GM18519 (cell line): ENCODE results near the gene FAM3D.
A peak's percentile ranks its signal among the peaks of the same experiment; 100 is the strongest.

ENCODE experiments used
- ATAC-seq: cut with Tn5 transposase; IDR thresholded peaks from one replicate; pipeline ENCODE4 v1.9.1; 2021; ENCODE audit warnings: mild to moderate bottlenecking, moderate library complexity; ENCODE audit not compliant: unreplicated experiment, low FRiP score

The FAM3D gene

GRCh38 chr3:58657571-58658141 lies 8.9 kb downstream of the FAM3D start:
- ATAC-seq, result no peak

- no peak for ATAC-seq
Measured at GRCh38 chr3:58657036-58657520, 9.5 kb downstream of the FAM3D start.

- ATAC-seq, result no peak
Measured at GRCh38 chr3:58656631-58657030, 9.9 kb downstream of the FAM3D start.

GRCh38 chr3:58654466-58654865 lies 12.1 kb downstream of the FAM3D start:
- no peak for ATAC-seq

DNA sequence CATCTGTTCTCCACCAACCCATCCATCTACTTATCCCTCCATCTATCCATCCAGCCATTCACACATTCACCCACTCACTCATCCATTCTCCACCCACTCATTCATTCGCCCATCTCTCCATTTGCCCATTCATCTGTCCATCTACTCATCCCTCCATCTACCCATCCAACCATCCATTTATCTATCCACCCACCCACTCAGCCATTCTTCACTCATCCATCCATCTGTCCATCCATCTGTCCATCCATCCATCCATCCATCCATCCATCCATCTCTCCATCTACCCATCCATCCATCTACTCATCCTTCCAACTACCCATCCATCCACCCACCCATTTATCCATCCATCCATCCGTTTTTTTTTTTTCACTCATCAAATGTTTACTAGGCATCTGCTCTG lies 13.9 kb downstream of the FAM3D start:
- ATAC-seq, result no peak

GRCh38 chr3:58651276-58651675 lies 15.3 kb downstream of the FAM3D start:
- no peak for ATAC-seq

DNA sequence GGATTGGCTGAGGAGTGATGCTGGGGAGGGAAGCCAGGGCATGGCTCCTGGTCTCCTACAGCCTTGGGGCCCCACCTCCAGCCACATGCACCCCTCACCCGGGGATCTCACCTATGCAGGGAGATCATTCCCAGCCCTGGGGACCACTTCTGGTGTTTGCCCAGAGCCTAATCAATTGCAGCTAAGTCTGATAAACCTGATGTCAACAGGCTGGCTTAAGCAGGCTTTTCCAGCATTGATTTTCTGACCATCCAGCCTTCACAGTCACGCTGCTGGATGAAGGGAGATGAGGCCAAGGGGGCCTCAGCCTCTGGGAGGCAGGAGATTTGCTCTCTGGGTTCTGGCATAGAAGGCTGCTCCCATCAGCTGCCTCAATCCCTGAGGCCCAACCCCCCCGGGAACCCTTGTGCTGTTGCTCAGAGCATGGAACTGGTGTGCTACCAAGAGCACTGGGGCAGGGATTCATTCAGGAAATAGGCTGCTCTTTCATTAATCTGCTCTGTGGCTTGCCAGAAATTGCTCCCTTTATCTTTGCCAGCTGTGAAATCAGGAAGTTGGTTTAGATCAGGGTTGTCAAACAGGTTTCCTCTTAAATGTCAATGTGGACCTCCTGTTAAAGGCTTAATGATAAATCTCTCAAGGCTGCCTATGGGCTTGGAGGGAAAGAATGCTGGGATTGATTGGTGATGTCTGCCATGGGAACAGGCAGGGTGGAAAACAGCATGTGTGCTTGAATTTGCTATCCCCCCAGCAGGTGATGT lies 19.0 kb downstream of the FAM3D start:
- no peak for ATAC-seq

DNA sequence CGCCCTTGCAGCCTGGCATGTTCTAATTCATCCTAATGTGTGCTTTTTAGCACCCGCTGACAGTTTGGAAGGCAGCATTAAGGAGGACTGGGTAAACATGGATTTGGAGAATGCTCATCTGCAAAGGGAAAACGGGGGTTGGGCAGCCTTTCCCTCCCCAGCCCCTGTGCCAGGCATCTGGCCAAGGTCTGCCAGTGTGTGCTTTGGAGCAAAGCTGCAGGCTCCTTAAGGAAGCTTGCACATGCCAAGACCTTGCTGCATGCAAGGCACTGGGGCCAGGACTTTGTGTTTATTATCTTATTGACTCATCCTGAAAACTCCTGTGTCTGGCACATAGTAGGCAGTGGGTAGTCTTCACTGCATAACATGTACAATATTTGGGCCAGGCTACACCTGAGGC lies 20.1 kb downstream of the FAM3D start:
- ATAC-seq, result no peak

DNA sequence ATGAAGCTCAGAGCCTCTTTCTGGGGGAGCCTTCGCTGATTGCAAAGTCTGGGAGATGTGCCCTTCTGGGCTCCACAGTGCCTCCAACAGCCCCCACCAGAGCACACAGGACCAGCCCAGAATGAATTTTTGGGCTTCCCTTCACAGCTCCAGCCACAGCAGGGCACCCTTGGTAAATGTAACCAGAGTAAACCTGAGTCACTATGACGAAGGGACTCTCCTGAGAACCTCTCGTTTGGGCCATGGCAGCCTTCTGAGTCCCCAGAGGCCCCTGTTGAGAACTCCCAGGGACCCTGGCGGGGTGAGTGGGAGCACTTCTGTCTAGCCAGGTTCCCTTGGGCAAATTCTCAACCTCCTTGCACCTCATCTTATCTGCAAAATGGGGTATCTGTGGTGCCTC lies 20.8 kb downstream of the FAM3D start:
- ATAC-seq, result no peak

DNA sequence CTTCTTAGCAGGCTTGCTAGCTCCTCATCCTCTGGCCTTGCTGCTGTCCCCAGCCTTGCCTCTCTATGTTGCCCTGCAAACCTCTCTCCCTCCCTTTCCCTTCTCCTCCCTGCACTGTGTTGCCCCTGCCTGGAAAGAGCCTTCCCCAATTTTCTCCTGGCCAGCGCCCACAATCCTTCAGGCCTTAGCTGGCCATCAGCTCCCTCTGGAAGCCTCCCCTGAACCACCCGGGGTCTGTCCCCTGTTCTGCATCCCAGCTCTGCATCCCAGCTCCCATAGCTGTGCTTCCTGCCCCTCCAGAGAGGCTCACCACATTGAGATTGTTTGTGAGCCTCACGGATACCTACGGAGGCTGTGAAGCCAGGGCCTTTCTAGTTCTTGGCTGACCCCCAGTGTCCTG lies 23.7 kb downstream of the FAM3D start:
- ATAC-seq, result no peak

GRCh38 chr3:58640700-58641372 lies 25.7 kb downstream of the FAM3D start:
- peak; percentile 82 for ATAC-seq

DNA sequence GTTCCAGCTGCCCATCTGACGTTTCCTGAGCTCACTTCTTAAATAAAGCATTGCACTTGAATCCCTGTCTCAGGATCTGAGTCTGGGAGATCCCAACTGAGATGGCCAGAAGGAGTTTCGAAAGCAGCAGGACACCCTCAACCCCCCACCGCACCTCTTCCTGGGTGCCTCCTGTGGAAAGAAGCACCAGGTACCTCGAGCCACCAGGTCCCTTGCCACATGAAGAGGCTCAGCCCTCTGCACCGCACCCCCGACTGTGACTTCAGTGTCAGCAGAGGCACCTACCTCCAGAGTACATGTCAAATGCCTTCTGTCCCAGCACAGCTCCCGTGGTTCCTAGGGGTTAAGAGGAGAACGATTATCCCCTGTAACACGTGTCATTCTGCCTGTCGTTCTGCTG lies 26.7 kb downstream of the FAM3D start:
- no peak for ATAC-seq

- ATAC-seq, result no peak
Measured at GRCh38 chr3:58639001-58639400, 27.6 kb downstream of the FAM3D start.

DNA sequence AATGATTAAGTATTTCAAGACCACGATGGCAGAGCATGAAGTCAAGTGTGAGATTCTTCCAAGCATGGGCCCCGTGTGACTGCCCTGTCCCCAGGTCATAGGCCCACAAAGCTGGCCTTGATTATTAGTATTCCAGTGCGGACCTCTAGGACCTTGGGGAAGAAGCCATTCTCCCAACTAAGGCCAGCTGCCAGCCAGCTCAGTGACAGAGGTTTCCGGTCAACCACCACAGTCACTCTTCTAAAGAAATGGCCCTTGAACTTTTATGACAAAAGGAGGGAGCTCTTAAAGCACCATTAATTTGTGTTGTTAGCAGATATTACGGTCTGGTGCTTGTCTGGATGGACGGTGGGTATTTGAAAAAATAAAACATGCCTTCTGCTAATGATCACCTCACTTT lies 28.0 kb downstream of the FAM3D start:
- ATAC-seq, result no peak

DNA sequence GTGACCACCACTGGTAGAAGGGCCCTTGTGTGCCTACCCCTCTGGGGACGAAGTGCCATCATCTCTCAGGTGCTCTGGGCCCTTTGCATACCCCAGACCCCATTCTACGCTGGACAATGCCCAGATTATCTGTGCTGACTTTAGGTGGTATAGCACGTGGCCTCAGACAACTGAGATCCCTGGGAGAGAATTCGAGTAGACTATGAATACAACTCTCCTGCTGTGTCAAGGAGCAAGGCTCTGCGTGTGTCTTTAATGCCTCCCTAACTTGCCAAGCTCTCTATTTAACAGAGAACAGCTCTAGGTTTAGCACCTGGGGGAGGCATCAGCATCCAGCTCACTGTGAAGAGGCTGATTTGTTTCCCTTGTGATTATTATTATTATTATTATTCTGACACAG lies 29.1 kb downstream of the FAM3D start:
- ATAC-seq, result no peak

- no peak for ATAC-seq
Measured at GRCh38 chr3:58635371-58636285, 30.9 kb downstream of the FAM3D start.

DNA sequence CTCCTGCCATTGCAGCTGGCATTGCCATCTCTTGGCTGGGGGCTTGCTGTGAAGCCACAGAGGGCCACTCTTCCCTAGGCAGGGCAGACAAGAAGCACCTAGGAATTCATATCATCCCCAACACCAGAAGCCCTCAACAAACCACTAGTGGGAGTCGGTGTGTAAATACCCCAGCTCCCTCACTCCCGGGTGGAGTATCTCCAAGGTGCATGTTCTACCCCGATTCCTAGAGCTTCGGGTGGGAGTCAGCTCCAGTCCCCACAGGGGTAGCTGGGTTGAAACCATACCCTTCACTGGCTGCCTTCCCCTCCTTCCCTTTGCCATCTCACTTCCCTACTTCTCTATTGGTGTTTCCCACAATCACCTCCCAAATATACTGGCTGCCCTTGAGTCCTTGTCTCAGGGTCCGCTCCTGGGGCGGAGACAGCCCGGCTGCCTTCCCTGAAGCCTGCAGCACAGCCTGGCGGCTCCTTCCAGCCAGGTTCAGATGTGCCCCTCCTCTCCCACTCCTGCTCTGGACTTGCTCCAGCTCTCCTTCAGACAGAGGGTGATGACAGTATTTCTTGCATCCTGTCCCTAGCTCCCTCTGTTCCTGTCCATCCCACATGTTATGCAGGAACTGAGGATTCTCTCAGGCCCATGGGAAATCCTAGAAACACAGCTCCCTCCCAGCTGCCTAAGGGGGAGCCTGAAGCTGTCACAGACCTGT lies 33.3 kb downstream of the FAM3D start:
- ATAC-seq, result no peak

DNA sequence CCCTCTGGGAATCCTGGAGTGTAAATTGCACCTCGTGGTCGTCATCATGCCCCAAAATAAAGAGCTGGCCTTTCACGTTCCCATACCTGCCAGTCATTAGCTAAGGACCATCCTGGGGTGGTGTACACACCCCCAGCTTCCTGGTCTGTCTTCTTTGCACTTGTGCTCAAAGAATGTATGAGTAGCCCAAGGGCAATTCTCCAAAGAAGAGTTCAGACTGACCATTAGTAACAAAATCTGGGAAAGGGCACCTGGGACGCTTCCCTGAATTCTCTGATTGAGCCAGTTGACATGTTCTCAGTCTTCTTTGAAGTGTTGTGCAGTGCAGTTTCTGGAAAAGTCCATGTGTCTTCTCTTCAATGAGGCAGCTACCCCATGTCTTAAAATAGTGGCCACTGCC lies 34.8 kb downstream of the FAM3D start:
- no peak for ATAC-seq

GRCh38 chr3:58630710-58631092 lies 35.9 kb downstream of the FAM3D start:
- no peak for ATAC-seq

- no peak for ATAC-seq
Measured at GRCh38 chr3:58630076-58630709, 36.4 kb downstream of the FAM3D start.
